ENCODE measurements around the gene SEMA5A. TPM values are rescaled to one million over a fixed set of nuclear protein-coding genes. Genes with fewer than 3 reads are reported as not detected.

Gene SEMA5A
- total and polyA plus RNA-seq, 2 of the 13 experiments (the other 11 are each of a cell fraction or from before 2014, with no cell fraction given) = 0.01 TPM; not detected in 1

DNA sequence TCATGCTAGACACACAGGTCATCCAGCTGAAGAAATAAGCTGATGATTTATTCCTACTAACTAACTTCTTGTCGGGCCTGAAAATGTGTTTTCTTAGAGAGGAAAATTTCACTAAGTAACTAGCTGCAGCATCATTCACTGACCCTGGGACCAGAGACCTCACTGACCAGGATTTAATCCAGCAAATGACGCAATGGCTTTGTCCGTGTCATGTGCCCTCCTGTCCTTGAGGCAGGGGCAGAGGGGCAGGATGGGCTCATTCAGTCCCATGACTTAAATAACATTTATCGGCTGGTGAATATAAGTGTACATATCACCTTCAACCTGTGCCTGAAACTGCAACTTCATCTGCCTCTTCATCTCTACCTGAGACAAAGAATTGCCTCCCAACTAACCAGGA is 154.8 kb downstream of the SEMA5A start:
- Histone ChIP-seq H3K4me3 (replicated peaks in 1 of 3; ENCODE audit: insufficient read depth in 1 of 3, low read depth in 2 of 3, low read length in 3 of 3) (no peak overlapping the region), H3K4me2 (ENCODE audit: low read depth, low read length) (no peak overlapping the region), H3K9me3 (ENCODE audit: low read length) (no peaks in the 10 kb centered on the region), H3K79me2 (ENCODE audit: insufficient read depth, low read length) (no peaks in the 10 kb centered on the region), H3K27me3 (ENCODE audit: control insufficient read depth in 1 of 2, insufficient read depth in 2 of 2, low read length in 2 of 2) (no peaks in the 10 kb centered on the region), H3K9ac (ENCODE audit: insufficient read depth, low read depth, low read length) (no peak overlapping the region), H3K36me3 (replicated peaks in 1 of 2; ENCODE audit: control insufficient read depth in 1 of 2, insufficient read depth in 2 of 2, low read length in 2 of 2) (no peaks in the 10 kb centered on the region), H3K4me1 (ENCODE audit: insufficient read depth, low read length) (no peaks in the 10 kb centered on the region), H4K20me1 (ENCODE audit: insufficient read depth, low read length) (no peaks in the 10 kb centered on the region), H3K27ac (ENCODE audit: extremely low read length, insufficient read depth, low read length) (no peak overlapping the region), H2AFZ (ENCODE audit: low read length) (no peak overlapping the region)
- ChIA-PET POLR2A (no interaction called here), CTCF (ENCODE audit: low intra/inter-chr PET ratio, low total read pairs) (no interaction called here)
- in situ Hi-C loops (cut with HindIII; ENCODE audit: extremely low pct_ligation_motif_present, low pct_unique_long_range_greater_than_20kb) = no loop called here
- intact Hi-C loops (cut with micrococcal nuclease; ENCODE audit: unreplicated experiment) = no loop called here
- ATAC-seq = no peak
- 25% methylated on average over 4 of the region's 4 CpGs for WGBS (ENCODE audit: low lambda C conversion rate)
- FAIRE-seq = no peak
- no peak for DNase-seq (ENCODE audit: low spot score)
- no TSS peak for BruUV-seq (replicated peaks)
- TF ChIP-seq ZNF816 (CRISPR knock-in tag; IDR thresholded peaks at IDR 0.05; ENCODE audit: borderline replicate concordance) (no peak), ZNF292 (CRISPR knock-in tag; IDR thresholded peaks at IDR 0.05; ENCODE audit: borderline replicate concordance, low read depth) (no peak), ZFP91 (CRISPR knock-in tag; IDR thresholded peaks at IDR 0.05; ENCODE audit: borderline replicate concordance) (no peak), ZSCAN21 (CRISPR knock-in tag; IDR thresholded peaks at IDR 0.05; ENCODE audit: borderline replicate concordance) (no peak), ARID4A (CRISPR knock-in tag; IDR thresholded peaks at IDR 0.05; ENCODE audit: borderline replicate concordance) (no peak), ZNF768 (CRISPR knock-in tag; IDR thresholded peaks at IDR 0.05) (no peak), SP1 (IDR thresholded peaks at IDR 0.05) (no peak), SP1 (CRISPR knock-in tag; IDR thresholded peaks at IDR 0.05) (no peak), BRD4 (CRISPR knock-in tag; IDR thresholded peaks at IDR 0.05) (no peak), ZNF224 (CRISPR knock-in tag; IDR thresholded peaks at IDR 0.05) (no peak), ZNF552 (CRISPR knock-in tag; IDR thresholded peaks at IDR 0.05; ENCODE audit: borderline replicate concordance) (no peak)
- TF ChIP-seq, protein P1, sequence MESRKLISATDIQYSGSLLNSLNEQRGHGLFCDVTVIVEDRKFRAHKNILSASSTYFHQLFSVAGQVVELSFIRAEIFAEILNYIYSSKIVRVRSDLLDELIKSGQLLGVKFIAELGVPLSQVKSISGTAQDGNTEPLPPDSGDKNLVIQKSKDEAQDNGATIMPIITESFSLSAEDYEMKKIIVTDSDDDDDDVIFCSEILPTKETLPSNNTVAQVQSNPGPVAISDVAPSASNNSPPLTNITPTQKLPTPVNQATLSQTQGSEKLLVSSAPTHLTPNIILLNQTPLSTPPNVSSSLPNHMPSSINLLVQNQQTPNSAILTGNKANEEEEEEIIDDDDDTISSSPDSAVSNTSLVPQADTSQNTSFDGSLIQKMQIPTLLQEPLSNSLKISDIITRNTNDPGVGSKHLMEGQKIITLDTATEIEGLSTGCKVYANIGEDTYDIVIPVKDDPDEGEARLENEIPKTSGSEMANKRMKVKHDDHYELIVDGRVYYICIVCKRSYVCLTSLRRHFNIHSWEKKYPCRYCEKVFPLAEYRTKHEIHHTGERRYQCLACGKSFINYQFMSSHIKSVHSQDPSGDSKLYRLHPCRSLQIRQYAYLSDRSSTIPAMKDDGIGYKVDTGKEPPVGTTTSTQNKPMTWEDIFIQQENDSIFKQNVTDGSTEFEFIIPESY (CRISPR knock-in tag; IDR thresholded peaks at IDR 0.05) = no peak
